CD14-positive monocyte (primary cell): ENCODE results near the gene TMOD4. TPM values are rescaled to one million over a fixed set of nuclear protein-coding genes. Genes with fewer than 3 reads are reported as not detected.

ENCODE experiments used
- DNase-seq, 3 donors: peaks; one replicate each; pipeline ENCODE4 v3.0.0-alpha.2; 2011 to 2022
- H2AFZ ChIP-seq: 2 replicates; pipeline ENCODE4 v1.6.0; 2012; ENCODE audit warnings: mild to moderate bottlenecking, low read depth, low read length, inconsistent platforms; ENCODE audit not compliant: insufficient read depth, poor library complexity, severe bottlenecking
- H3K27ac ChIP-seq, 2 donors: 1 replicate in 1 of 2; 2 replicates in 1 of 2; pipeline ENCODE4 v1.5.1; 2012 to 2013; ENCODE audit warnings: low read length in 2 of 2, control low read depth in 1 of 2, inconsistent platforms in 1 of 2, low read depth in 1 of 2, mild to moderate bottlenecking in 1 of 2
- H3K27me3 ChIP-seq, 2 donors: one replicate each; pipeline versions ENCODE4 v1.6.0 to v1.6.1; 2011 to 2013; ENCODE audit warnings: low read length in 2 of 2; ENCODE audit not compliant: control insufficient read depth in 2 of 2, insufficient read depth in 2 of 2
- H3K36me3 ChIP-seq, 2 donors: replicated peaks in 1 of 2; 1 replicate in 1 of 2; 2 replicates in 1 of 2; pipeline versions ENCODE4 v1.5.1 to v1.6.1; 2012 to 2013; ENCODE audit warnings: low read length in 2 of 2, control low read depth in 1 of 2, inconsistent platforms in 1 of 2, mild to moderate bottlenecking in 1 of 2; ENCODE audit not compliant: insufficient read depth in 2 of 2, control insufficient read depth in 1 of 2
- H3K4me1 ChIP-seq, 2 donors: 1 replicate in 1 of 2; 2 replicates in 1 of 2; pipeline versions ENCODE4 v1.5.1 to v1.6.1; 2012 to 2013; ENCODE audit warnings: low read length in 2 of 2, control low read depth in 1 of 2, inconsistent platforms in 1 of 2, mild to moderate bottlenecking in 1 of 2, moderate library complexity in 1 of 2; ENCODE audit not compliant: insufficient read depth in 2 of 2, control insufficient read depth in 1 of 2
- H3K4me2 ChIP-seq: replicated peaks from 2 replicates; pipeline ENCODE3; 2012; ENCODE audit warnings: low read length, moderate library complexity, mild to moderate bottlenecking; ENCODE audit not compliant: poor library complexity, severe bottlenecking; ENCODE audit errors: extremely low read depth
- H3K4me3 ChIP-seq, 3 experiments: fragments of 200-600 bp in 1 of 3; sonication (generic) in 1 of 3; replicated peaks in 1 of 3; 1 replicate in 2 of 3; 2 replicates in 1 of 3; pipeline ENCODE4 v1.5.1; 2011 to 2013; ENCODE audit warnings: low read length in 3 of 3, mild to moderate bottlenecking in 3 of 3, control low read depth in 2 of 3, low read depth in 2 of 3, inconsistent platforms in 1 of 3, moderate library complexity in 1 of 3
- H3K79me2 ChIP-seq: 2 replicates; pipeline ENCODE4 v1.6.0; 2012; ENCODE audit warnings: mild to moderate bottlenecking, control low read depth, inconsistent platforms, low read length, moderate library complexity; ENCODE audit not compliant: insufficient read depth
- H3K9ac ChIP-seq: 2 replicates; pipeline ENCODE4 v1.6.0; 2017; ENCODE audit warnings: low read length, mild to moderate bottlenecking; ENCODE audit not compliant: insufficient read depth, poor library complexity, severe bottlenecking
- H3K9me3 ChIP-seq, 2 donors: replicated peaks in 1 of 2; 1 replicate in 1 of 2; 2 replicates in 1 of 2; pipeline versions ENCODE4 v1.5.1 to v1.6.1; 2012 to 2013; ENCODE audit warnings: low read length in 2 of 2, control low read depth in 1 of 2; ENCODE audit not compliant: control insufficient read depth in 1 of 2, insufficient read depth in 1 of 2
- H4K20me1 ChIP-seq: 2 replicates; pipeline ENCODE4 v1.6.0; 2012; ENCODE audit warnings: mild to moderate bottlenecking, low read length, control low read depth, moderate library complexity; ENCODE audit not compliant: insufficient read depth
- H3K27ac Mint-ChIP-seq, 7 donors: one replicate each; pipeline ENCODE4 v1.8.0; 2020; ENCODE audit warnings: mild to moderate bottlenecking in 7 of 7, mixed read lengths in 7 of 7, moderate library complexity in 6 of 7, inconsistent platforms in 2 of 7
- H3K27me3 Mint-ChIP-seq, 3 donors: one replicate each; pipeline ENCODE4 v1.8.0; 2021 to 2022; ENCODE audit warnings: low read depth in 3 of 3, mild to moderate bottlenecking in 3 of 3, mixed read lengths in 3 of 3, moderate library complexity in 3 of 3, inconsistent platforms in 1 of 3
- H3K36me3 Mint-ChIP-seq, 2 donors: one replicate each; pipeline ENCODE4 v1.8.0; 2020; ENCODE audit warnings: mixed read lengths in 2 of 2, inconsistent platforms in 1 of 2, mild to moderate bottlenecking in 1 of 2
- H3K4me1 Mint-ChIP-seq: one replicate; pipeline ENCODE4 v1.8.0; 2020; ENCODE audit warnings: mild to moderate bottlenecking, mixed read lengths
- H3K4me3 Mint-ChIP-seq, 2 donors: one replicate each; pipeline ENCODE4 v1.8.0; 2020; ENCODE audit warnings: mild to moderate bottlenecking in 2 of 2, mixed read lengths in 2 of 2, moderate library complexity in 1 of 2
- H3K9me3 Mint-ChIP-seq, 7 donors: one replicate each; pipeline ENCODE4 v1.8.0; 2020 to 2022; ENCODE audit warnings: mixed read lengths in 7 of 7, mild to moderate bottlenecking in 6 of 7, moderate library complexity in 6 of 7, inconsistent platforms in 2 of 7
- CTCF ChIP-seq: fragments of 200-600 bp; IDR thresholded peaks from one replicate; pipeline ENCODE4 v1.8.0; 2022; ENCODE audit warnings: antibody characterized with exemption, mild to moderate bottlenecking
- WGBS: methylation state at CpG from one replicate; pipeline ENCODE4 v1.1.5; 2013; ENCODE audit warnings: missing lambda C conversion rate; ENCODE audit not compliant: insufficient coverage; 5-methylcytosine and 5-hydroxymethylcytosine counted together
- intact Hi-C, 2 donors: fragments of 100-400 bp; cut with micrococcal nuclease; formaldehyde crosslinking; loops; one replicate each; pipeline versions ENCODE4 v1.15.0 to v1.15.1; 2023
- polyA plus RNA-seq, 3 donors: library from polyadenylated mRNA; depleted of rRNA in 1 of 3; unstranded in 2 of 3; stranded (reverse) in 1 of 3; fragments of 300-500 nt in 2 of 3; fragments of >200 nt in 1 of 3; fragmentation: Illumina TruSeq in 2 of 3; gene quantifications; 1 replicate in 2 of 3; 2 replicates in 1 of 3; pipeline ENCODE4 v1.2.3, GENCODE V29; 2012 to 2021

The TMOD4 gene
- polyA plus RNA-seq, 3 donors, result 2.0 TPM; not detected in 2

- no peak overlapping the region for H2AFZ ChIP-seq
- H3K4me3 Mint-ChIP-seq, result no peak overlapping the region
- H3K27me3 Mint-ChIP-seq, result peaks cover 6 to 9% (median 6%) of the 10 kb centered on the region in 3 donors
- no peaks in the 10 kb centered on the region for H3K36me3 Mint-ChIP-seq
- H3K4me1 ChIP-seq, result no peaks in the 10 kb centered on the region
- intact Hi-C loops, result no loop called here
- WGBS, result 94% methylated on average over 2 of the region's 7 CpGs
- H3K4me1 Mint-ChIP-seq, result no peaks in the 10 kb centered on the region
- H3K79me2 ChIP-seq, result no peaks in the 10 kb centered on the region
- H3K36me3 ChIP-seq, result no peaks in the 10 kb centered on the region
- no peak overlapping the region for H3K27ac Mint-ChIP-seq
- no peaks in the 10 kb centered on the region for H3K27me3 ChIP-seq
- TF ChIP-seq CTCF, result no peak
- no peak overlapping the region for H3K27ac ChIP-seq
- H3K9me3 ChIP-seq, result no peaks in the 10 kb centered on the region
- H3K9me3 Mint-ChIP-seq, result peaks cover 0 to 6% (median 0%) of the 10 kb centered on the region in 7 donors
- no peak for DNase-seq
- no peak overlapping the region for H3K9ac ChIP-seq
- no peaks in the 10 kb centered on the region for H4K20me1 ChIP-seq
- no peak overlapping the region for H3K4me3 ChIP-seq
- no peak overlapping the region for H3K4me2 ChIP-seq
These were observed 38.0 kb downstream of the TMOD4 start for GRCh38 chr1:151137789-151138188.

- 100% methylated on average over 7 of the region's 12 CpGs for WGBS
- H3K4me1 Mint-ChIP-seq, result peaks cover 11% of the 10 kb centered on the region
- H3K27ac Mint-ChIP-seq, result peak overlapping the region in 3 of 7 donors; percentile 12 to 68 (median 57)
These were observed 40.1 kb downstream of the TMOD4 start for GRCh38 chr1:151135433-151136385.

More at GRCh38 chr1:151135433-151136385, 40.1 kb downstream of the TMOD4 start:
- Mint-ChIP-seq H3K27me3 (peaks cover 10 to 21% (median 12%) of the 10 kb centered on the region in 3 donors), H3K4me3 (no peak overlapping the region), H3K9me3 (peaks cover 0 to 6% (median 0%) of the 10 kb centered on the region in 7 donors), H3K36me3 (no peaks in the 10 kb centered on the region)
- intact Hi-C loops, result no loop called here
- no peak for TF ChIP-seq CTCF
- Histone ChIP-seq H3K9ac (no peak overlapping the region), H2AFZ (no peak overlapping the region), H4K20me1 (no peaks in the 10 kb centered on the region), H3K36me3 (no peaks in the 10 kb centered on the region), H3K4me2 (no peak overlapping the region), H3K27ac (no peak overlapping the region), H3K4me1 (peaks cover 10 to 12% of the 10 kb centered on the region in 2 donors), H3K27me3 (peaks cover 0 to 8% of the 10 kb centered on the region in 2 donors), H3K4me3 (no peak overlapping the region), H3K9me3 (no peaks in the 10 kb centered on the region), H3K79me2 (no peaks in the 10 kb centered on the region)
- DNase-seq, result no peak
